GM12878 (cell line): ENCODE measurements around the gene ANKDD1B. TPM values are rescaled to one million over a fixed set of nuclear protein-coding genes. Genes with fewer than 3 reads are reported as not detected.

Experiments
- ATAC-seq: fragments of 200-7000 bp; cut with Tn5 transposase; 3 replicates; pipeline ENCODE4 v1.9.1; 2020; ENCODE audit warnings: mild to moderate bottlenecking, moderate library complexity
- BruUV-seq: library from RNA; stranded (reverse); fragments of 400-500 nt; replicated peaks from 2 replicates; lab custom pipeline; 2021; lab: Mats Ljungman, UMichigan
- CTCF ChIA-PET: fragments of 300-600 bp; sonication (Branson Sonifier 250); formaldehyde crosslinking; extraction: SDS; loops from one replicate; lab custom pipeline; 2021; ENCODE audit warnings: inconsistent platforms; lab: Yijun Ruan, JAX
- POLR2A ChIA-PET: fragments of 350-600 bp; formaldehyde crosslinking; extraction: SDS; loops from one replicate; lab custom pipeline; 2021; ENCODE audit warnings: inconsistent platforms; lab: Charles Lee
- RAD21 ChIA-PET: fragments of 300-600 bp; sonication (Branson Sonifier 250); formaldehyde crosslinking; loops from one replicate; lab custom pipeline; 2023; ENCODE audit warnings: antibody characterized with exemption; ENCODE audit not compliant: unreplicated experiment; lab: Charles Lee
- SMC1A ChIA-PET: fragments of 300-600 bp; sonication (Branson Sonifier 250); formaldehyde crosslinking; loops from one replicate; lab custom pipeline; 2023; ENCODE audit not compliant: unreplicated experiment, uncharacterized antibody; lab: Charles Lee
- DNase-seq: peaks from one replicate; pipeline ENCODE4 v3.0.0-alpha.2; 2011; ENCODE audit warnings: low read depth, low spot score
- FAIRE-seq: peaks from 3 replicates; lab custom pipeline; 2011; peaks lifted over from hg19 to GRCh38; lab: Jason Lieb, UNC
- H2AFZ ChIP-seq: 2 replicates; pipeline ENCODE4 v1.6.0; 2011; ENCODE audit warnings: low read depth, low read length, control low read depth; ENCODE audit not compliant: control insufficient read depth
- H3K27ac ChIP-seq: 2 replicates; pipeline ENCODE4 v1.5.1; 2011; ENCODE audit warnings: control low read depth; ENCODE audit not compliant: control insufficient read depth, insufficient read depth
- H3K27me3 ChIP-seq, 2 experiments: replicated peaks in 1 of 2; 2 replicates each; pipeline versions ENCODE4 v1.6.0 to v1.6.1; 2011; ENCODE audit warnings: low read length in 1 of 2; ENCODE audit not compliant: control insufficient read depth in 2 of 2, insufficient read depth in 2 of 2
- H3K36me3 ChIP-seq, 2 experiments: 2 replicates each; pipeline ENCODE4 v1.5.1; 2011; ENCODE audit warnings: low read length in 1 of 2; ENCODE audit not compliant: control insufficient read depth in 2 of 2, insufficient read depth in 2 of 2
- H3K4me1 ChIP-seq: 2 replicates; pipeline ENCODE4 v1.6.1; 2011; ENCODE audit warnings: mild to moderate bottlenecking, low read length, moderate library complexity, mixed read lengths; ENCODE audit not compliant: control insufficient read depth, insufficient read depth
- H3K4me2 ChIP-seq: 2 replicates; pipeline ENCODE4 v1.6.0; 2011; ENCODE audit warnings: control low read depth; ENCODE audit not compliant: control insufficient read depth, insufficient read depth
- H3K4me3 ChIP-seq: fragments of 200-600 bp; sonication (generic); 2 replicates; pipeline ENCODE4 v1.5.1; 2016
- H3K79me2 ChIP-seq: 2 replicates; pipeline ENCODE4 v1.6.0; 2011; ENCODE audit warnings: low read length; ENCODE audit not compliant: control insufficient read depth, insufficient read depth
- H3K9ac ChIP-seq: 2 replicates; pipeline ENCODE4 v1.8.0; 2011; ENCODE audit warnings: low read length, control low read depth, mixed read lengths; ENCODE audit not compliant: control insufficient read depth, insufficient read depth
- H3K9me3 ChIP-seq: replicated peaks from 3 replicates; pipeline ENCODE4 v1.5.1; 2011; ENCODE audit warnings: mild to moderate bottlenecking, low read length; ENCODE audit not compliant: control insufficient read depth, insufficient read depth
- H4K20me1 ChIP-seq: 2 replicates; pipeline ENCODE4 v1.6.0; 2011; ENCODE audit not compliant: control insufficient read depth, insufficient read depth
- IKZF2 ChIP-seq, 2 experiments: fragments of 450-650 bp; IDR thresholded peaks; 2 replicates each; pipeline ENCODE4 v1.6.1; 2017; ENCODE audit warnings: mild to moderate bottlenecking in 2 of 2, moderate library complexity in 2 of 2
- PAX8 ChIP-seq: fragments of 450-650 bp; IDR thresholded peaks from 2 replicates; pipeline ENCODE4 v1.6.1; 2017; ENCODE audit warnings: mild to moderate bottlenecking, moderate library complexity
- SPI1 ChIP-seq: IDR thresholded peaks from 2 replicates; pipeline ENCODE4 v1.6.1; 2011; ENCODE audit warnings: low read depth, mild to moderate bottlenecking, low read length, moderate library complexity, borderline replicate concordance; ENCODE audit not compliant: insufficient read depth
- TARDBP ChIP-seq: IDR thresholded peaks from 2 replicates; pipeline ENCODE4 v1.6.1; 2016; ENCODE audit warnings: borderline replicate concordance
- ZNF207 ChIP-seq: fragments of 450-650 bp; IDR thresholded peaks from 2 replicates; pipeline ENCODE4 v1.6.1; 2014; ENCODE audit warnings: antibody characterized with exemption, mild to moderate bottlenecking, borderline replicate concordance
- ZNF622 ChIP-seq: fragments of 450-650 bp; IDR thresholded peaks from 2 replicates; pipeline ENCODE4 v1.6.1; 2017; ENCODE audit warnings: mild to moderate bottlenecking, inconsistent platforms
- WGBS: methylation state at CpG from one replicate; pipeline ENCODE4 v1.1.6; 2016; ENCODE audit warnings: low lambda C conversion rate; ENCODE audit not compliant: insufficient replicate concordance, insufficient coverage; ENCODE audit errors: missing lambda C conversion rate; 5-methylcytosine and 5-hydroxymethylcytosine counted together
- in situ Hi-C: fragments of 300-500 bp; cut with MboI; formaldehyde crosslinking; loops from 9 replicates; pipeline ENCODE4 v1.14.3; 2018; ENCODE audit warnings: mixed read lengths
- intact Hi-C: fragments of 100-400 bp; cut with micrococcal nuclease; formaldehyde crosslinking; loops from one replicate; pipeline ENCODE4 v1.14.2; 2022; ENCODE audit not compliant: unreplicated experiment
- polyA plus RNA-seq, 11 experiments: library from polyadenylated mRNA; depleted of rRNA in 4 of 11; unstranded in 6 of 11; stranded (reverse) in 5 of 11; fragments of >200 nt; fragmentation: Nextera tagmentation in 4 of 11; fragmentation: Illumina TruSeq in 1 of 11; extraction: Ambion mirVana in 4 of 11; extraction: Trizol in 1 of 11; gene quantifications; 1 replicate in 1 of 11; 2 replicates in 10 of 11; pipeline versions ENCODE4 v1.2.1 to v1.2.3, GENCODE V29; 2011 to 2016; ENCODE audit warnings: inconsistent platforms in 2 of 11, missing spikeins in 2 of 11, low read depth in 1 of 11
- total RNA-seq, 4 experiments: library from RNA; depleted of rRNA in 3 of 4; stranded (reverse); fragments of >200 nt in 3 of 4; fragmentation: Illumina TruSeq in 1 of 4; extraction: Trizol in 1 of 4; gene quantifications; 2 replicates each; pipeline versions ENCODE4 v1.2.1 to v1.2.3, GENCODE V29; 2013 to 2021
- TF ChIP-seq, protein P1 (sequence below): IDR thresholded peaks from 2 replicates; pipeline ENCODE4 v1.6.1; 2012; ENCODE audit warnings: low read depth, low read length, improper control_type of control experiment

The ANKDD1B gene
- total and polyA plus RNA-seq, 10 of the 15 experiments (the other 5 are each of a cell fraction or from before 2014, with no cell fraction given) = 0.34 to 2.4 (median 0.80) TPM

- TF ChIP-seq IKZF2 (IDR thresholded peaks at IDR 0.05) = no peak
- TF ChIP-seq, all 136 proteins: peak for 0
These were observed 945 bp downstream of the ANKDD1B start (continued) for GRCh38 chr5:75612226-75612569.

DNA sequence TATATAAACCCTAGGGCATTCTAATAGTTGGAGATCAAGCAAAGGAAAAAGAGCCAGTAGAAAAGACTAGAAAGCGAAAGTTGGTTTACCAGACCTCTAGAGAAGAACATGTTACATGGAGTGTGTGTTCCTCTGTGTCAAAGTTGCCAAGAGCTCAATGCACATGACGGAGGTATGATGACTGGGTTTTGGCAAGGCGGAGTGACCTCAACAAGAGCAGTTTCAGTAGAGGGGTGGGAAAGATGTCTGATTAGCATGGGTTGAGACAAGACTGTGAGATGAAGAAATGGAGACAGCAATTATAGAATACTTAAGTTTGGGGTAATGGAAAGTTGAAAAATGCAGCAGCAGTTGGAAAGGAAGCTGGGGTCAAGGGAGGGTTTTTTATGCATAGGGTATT, 1.6 kb downstream of the ANKDD1B start:
- Histone ChIP-seq H3K9ac (no peak overlapping the region), H2AFZ (no peak overlapping the region), H3K4me1 (no peaks in the 10 kb centered on the region), H4K20me1 (no peaks in the 10 kb centered on the region), H3K4me2 (no peak overlapping the region), H3K27ac (no peak overlapping the region), H3K4me3 (no peak overlapping the region), H3K27me3 (no peaks in the 10 kb centered on the region), H3K9me3 (no peaks in the 10 kb centered on the region), H3K79me2 (no peaks in the 10 kb centered on the region)
- RAD21 ChIA-PET = no interaction called here
- intact Hi-C loops = no loop called here
- BruUV-seq = no TSS peak
- POLR2A ChIA-PET = no interaction called here
- CTCF ChIA-PET = no interaction called here
- SMC1A ChIA-PET = interaction anchor here (1.3 kb wide), 1 partner anchor 15 kb away, joined by 4 read pairs; no protein-coding TSS in a partner anchor
- no peak for ATAC-seq
- in situ Hi-C loops = no loop called here
- no peak for DNase-seq
- 93% methylated on average over 3 of the region's 3 CpGs for WGBS
- TF ChIP-seq, protein P1, sequence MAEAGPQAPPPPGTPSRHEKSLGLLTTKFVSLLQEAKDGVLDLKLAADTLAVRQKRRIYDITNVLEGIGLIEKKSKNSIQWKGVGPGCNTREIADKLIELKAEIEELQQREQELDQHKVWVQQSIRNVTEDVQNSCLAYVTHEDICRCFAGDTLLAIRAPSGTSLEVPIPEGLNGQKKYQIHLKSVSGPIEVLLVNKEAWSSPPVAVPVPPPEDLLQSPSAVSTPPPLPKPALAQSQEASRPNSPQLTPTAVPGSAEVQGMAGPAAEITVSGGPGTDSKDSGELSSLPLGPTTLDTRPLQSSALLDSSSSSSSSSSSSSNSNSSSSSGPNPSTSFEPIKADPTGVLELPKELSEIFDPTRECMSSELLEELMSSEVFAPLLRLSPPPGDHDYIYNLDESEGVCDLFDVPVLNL = no peak
- TF ChIP-seq TARDBP (no peak), SPI1 (no peak), ZNF207 (no peak), ZNF622 (no peak), PAX8 (no peak)
- TF ChIP-seq, all 136 proteins: peak for 0
- FAIRE-seq = no peak
- H3K36me3 ChIP-seq = no peaks in the 10 kb centered on the region
